ENCODE results near the gene BSPRY.

Gene BSPRY

DNA sequence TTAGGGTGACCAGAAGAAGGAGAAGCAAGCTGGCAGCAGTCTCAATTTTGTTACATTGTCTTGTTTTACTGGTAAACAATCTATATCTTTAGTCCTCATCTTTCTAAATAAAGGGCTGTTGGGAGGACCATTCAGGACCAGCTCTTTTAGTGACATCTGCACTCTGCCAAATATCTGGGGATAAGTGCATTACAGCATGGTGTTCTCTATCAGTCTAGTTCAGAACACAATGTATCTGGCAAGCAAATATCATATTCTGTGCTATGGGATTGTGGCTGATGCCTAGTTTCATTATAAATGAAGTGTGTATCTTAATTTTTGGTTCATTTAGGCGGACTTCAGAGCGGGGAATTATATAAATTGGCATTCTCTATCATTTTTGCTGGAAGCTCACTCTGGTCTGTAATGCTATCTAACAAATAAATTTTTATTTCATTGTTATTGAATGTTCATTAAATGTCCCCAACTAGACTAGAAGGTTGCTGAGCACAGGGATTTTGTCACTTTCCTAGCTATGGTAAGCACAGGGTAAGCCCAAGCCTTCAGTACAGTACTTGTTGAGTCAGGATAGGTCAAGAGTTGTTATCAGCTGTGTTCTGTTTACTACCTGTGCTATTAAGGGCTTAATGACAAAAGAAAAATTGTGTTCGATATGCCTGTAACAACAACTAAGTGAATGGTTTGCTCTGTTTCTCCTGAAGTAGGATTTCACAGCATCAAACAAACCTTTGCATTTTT lies 21.1 kb upstream of the BSPRY start:
- no CpG with 5 or more reads among the region's 3 CpGs for WGBS (ENCODE audit: extremely low coverage, insufficient coverage, low lambda C conversion rate)
- no peak overlapping the region for H3K23ac ChIP-seq (ENCODE audit: low read length)
- no peaks in the 10 kb centered on the region for H3K27me3 ChIP-seq (ENCODE audit: insufficient read depth, low read length, poor library complexity)
- no peak overlapping the region for H4K5ac ChIP-seq (ENCODE audit: low read length)
- H3K4me1 ChIP-seq (ENCODE audit: control insufficient read depth, low read depth, low read length) = no peaks in the 10 kb centered on the region
- H2BK5ac ChIP-seq (ENCODE audit: low read length) = no peak overlapping the region
- H3K4me3 ChIP-seq (ENCODE audit: low read length) = no peak overlapping the region
- H2BK120ac ChIP-seq (ENCODE audit: low read depth, low read length) = no peak overlapping the region
- H2BK15ac ChIP-seq (replicated peaks; ENCODE audit: low read depth) = no peak overlapping the region
- H3K4me2 ChIP-seq (ENCODE audit: low read length) = no peak overlapping the region
- H4K8ac ChIP-seq (ENCODE audit: low read depth, low read length) = no peak overlapping the region
- no peak overlapping the region for H3K27ac ChIP-seq (ENCODE audit: low read depth, low read length)
- no peaks in the 10 kb centered on the region for H3K36me3 ChIP-seq (ENCODE audit: control insufficient read depth, insufficient read depth, low read length)
- H3K4ac ChIP-seq (ENCODE audit: low read depth, low read length) = no peak overlapping the region
- no peak overlapping the region for H3K18ac ChIP-seq (ENCODE audit: low read length)
- no peak overlapping the region for H3K56ac ChIP-seq (ENCODE audit: low read length)
- no peak for DNase-seq
- H3K79me2 ChIP-seq (ENCODE audit: control insufficient read depth, insufficient read depth, low read length) = no peaks in the 10 kb centered on the region
- no peak overlapping the region for H2AK5ac ChIP-seq (ENCODE audit: low read length)
- no peak overlapping the region for H3K9ac ChIP-seq (ENCODE audit: low read length)
- H3K79me1 ChIP-seq (ENCODE audit: low read length) = no peaks in the 10 kb centered on the region

GRCh38 chr9:113331780-113332179 lies 17.6 kb upstream of the BSPRY start:
- Histone ChIP-seq H3K4me1 (ENCODE audit: control insufficient read depth, low read depth, low read length) (no peaks in the 10 kb centered on the region), H3K4me3 (ENCODE audit: low read length) (no peak overlapping the region), H3K36me3 (ENCODE audit: control insufficient read depth, insufficient read depth, low read length) (no peaks in the 10 kb centered on the region), H3K27me3 (ENCODE audit: insufficient read depth, low read length, poor library complexity) (no peaks in the 10 kb centered on the region), H3K4me2 (ENCODE audit: low read length) (no peak overlapping the region), H3K18ac (ENCODE audit: low read length) (no peak overlapping the region), H4K5ac (ENCODE audit: low read length) (no peak overlapping the region), H3K4ac (ENCODE audit: low read depth, low read length) (no peak overlapping the region), H2BK15ac (replicated peaks; ENCODE audit: low read depth) (no peak overlapping the region), H3K56ac (ENCODE audit: low read length) (no peak overlapping the region), H3K79me2 (ENCODE audit: control insufficient read depth, insufficient read depth, low read length) (no peaks in the 10 kb centered on the region), H3K79me1 (ENCODE audit: low read length) (no peaks in the 10 kb centered on the region), H2BK120ac (ENCODE audit: low read depth, low read length) (no peak overlapping the region), H3K23ac (ENCODE audit: low read length) (no peak overlapping the region), H2AK5ac (ENCODE audit: low read length) (no peak overlapping the region), H3K9ac (ENCODE audit: low read length) (no peak overlapping the region), H3K27ac (ENCODE audit: low read depth, low read length) (no peak overlapping the region), H2BK5ac (ENCODE audit: low read length) (no peak overlapping the region), H4K8ac (ENCODE audit: low read depth, low read length) (no peak overlapping the region)
- peak; percentile 54 for DNase-seq
- no CpG with 5 or more reads among the region's 4 CpGs for WGBS (ENCODE audit: extremely low coverage, insufficient coverage, low lambda C conversion rate)

- Histone ChIP-seq H3K27me3 (ENCODE audit: insufficient read depth, low read length, poor library complexity) (no peaks in the 10 kb centered on the region), H3K4me3 (ENCODE audit: low read length) (no peak overlapping the region), H3K18ac (ENCODE audit: low read length) (no peak overlapping the region), H3K27ac (ENCODE audit: low read depth, low read length) (no peak overlapping the region), H2AK5ac (ENCODE audit: low read length) (no peak overlapping the region), H3K36me3 (ENCODE audit: control insufficient read depth, insufficient read depth, low read length) (no peaks in the 10 kb centered on the region), H3K79me1 (ENCODE audit: low read length) (no peaks in the 10 kb centered on the region), H3K4me1 (ENCODE audit: control insufficient read depth, low read depth, low read length) (no peaks in the 10 kb centered on the region), H3K9ac (ENCODE audit: low read length) (no peak overlapping the region), H2BK15ac (replicated peaks; ENCODE audit: low read depth) (no peak overlapping the region), H4K8ac (ENCODE audit: low read depth, low read length) (no peak overlapping the region), H3K4me2 (ENCODE audit: low read length) (no peak overlapping the region), H2BK5ac (ENCODE audit: low read length) (no peak overlapping the region), H3K23ac (ENCODE audit: low read length) (no peak overlapping the region), H3K79me2 (ENCODE audit: control insufficient read depth, insufficient read depth, low read length) (no peaks in the 10 kb centered on the region), H4K5ac (ENCODE audit: low read length) (no peak overlapping the region), H2BK120ac (ENCODE audit: low read depth, low read length) (no peak overlapping the region), H3K56ac (ENCODE audit: low read length) (no peak overlapping the region), H3K4ac (ENCODE audit: low read depth, low read length) (no peak overlapping the region)
- WGBS (ENCODE audit: extremely low coverage, insufficient coverage, low lambda C conversion rate) = no CpG with 5 or more reads among the region's 2 CpGs
- no peak for DNase-seq
These were observed 11.6 kb upstream of the BSPRY start for GRCh38 chr9:113337714-113338113.

GRCh38 chr9:113340011-113340699 lies 9.2 kb upstream of the BSPRY start, which contains the start of gene WDR31:
TSS of gene WDR31 (minus strand) at chr9:113340275. CDS start at chr9:113332022, 8,253 bp downstream.
- DNase-seq = peak; percentile 90
- Histone ChIP-seq H2AK5ac (ENCODE audit: low read length) (no peak within 1 kb of the TSS), H3K79me2 (ENCODE audit: control insufficient read depth, insufficient read depth, low read length) (no peaks in the 10 kb centered on the region), H3K27me3 (ENCODE audit: insufficient read depth, low read length, poor library complexity) (no peaks in the 10 kb centered on the region), H3K4me2 (ENCODE audit: low read length) (peak within 1 kb of the TSS; percentile 85), H3K4me3 (ENCODE audit: low read length) (peak within 1 kb of the TSS; percentile 82), H3K4me1 (ENCODE audit: control insufficient read depth, low read depth, low read length) (no peaks in the 10 kb centered on the region), H2BK120ac (ENCODE audit: low read depth, low read length) (no peak within 1 kb of the TSS), H3K4ac (ENCODE audit: low read depth, low read length) (no peak within 1 kb of the TSS), H3K27ac (ENCODE audit: low read depth, low read length) (no peak within 1 kb of the TSS), H2BK5ac (ENCODE audit: low read length) (no peak within 1 kb of the TSS), H3K9ac (ENCODE audit: low read length) (peak within 1 kb of the TSS; percentile 91), H2BK15ac (replicated peaks; ENCODE audit: low read depth) (no peak within 1 kb of the TSS), H3K79me1 (ENCODE audit: low read length) (no peaks in the 10 kb centered on the region), H3K56ac (ENCODE audit: low read length) (peak within 1 kb of the TSS; percentile 95), H3K23ac (ENCODE audit: low read length) (peak within 1 kb of the TSS; percentile 45), H3K36me3 (ENCODE audit: control insufficient read depth, insufficient read depth, low read length) (no peaks in the 10 kb centered on the region), H4K5ac (ENCODE audit: low read length) (peak within 1 kb of the TSS; percentile 71), H4K8ac (ENCODE audit: low read depth, low read length) (no peak within 1 kb of the TSS), H3K18ac (ENCODE audit: low read length) (peak within 1 kb of the TSS; percentile 83)
- WGBS (ENCODE audit: extremely low coverage, insufficient coverage, low lambda C conversion rate) = no CpG with 5 or more reads among the region's 46 CpGs

DNA sequence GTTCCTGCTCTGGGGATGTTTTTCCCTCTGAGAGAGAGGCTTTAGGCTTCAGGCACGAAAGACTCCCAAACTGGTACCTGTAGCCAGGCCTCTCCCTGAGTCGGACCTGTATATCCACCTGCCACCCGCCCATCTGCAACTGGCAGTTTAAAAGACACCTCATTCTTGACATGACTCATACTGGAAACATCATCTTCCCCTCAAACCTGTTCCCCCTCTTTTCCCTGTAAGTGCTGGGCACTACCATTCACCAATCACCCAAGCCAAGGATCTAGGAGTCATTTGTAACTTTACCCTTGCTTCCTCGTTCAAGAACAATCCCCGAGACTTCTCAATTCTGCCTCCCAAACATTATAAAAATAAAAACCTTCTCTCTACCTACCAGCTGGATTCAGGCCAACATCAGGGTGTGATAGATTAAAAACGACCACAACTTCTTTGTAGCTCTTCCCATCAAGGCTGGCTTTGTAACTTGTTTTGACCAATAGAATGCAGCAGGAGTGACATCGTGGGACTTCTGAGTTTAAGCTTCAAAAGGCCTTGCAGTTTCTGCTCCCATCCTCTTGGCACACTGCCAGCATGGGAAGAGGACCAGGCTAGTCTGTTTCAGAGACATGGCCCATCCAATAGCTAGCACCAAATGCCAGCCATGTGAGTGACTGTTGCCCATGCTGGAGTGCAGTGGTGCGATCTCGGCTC lies 7.5 kb upstream of the BSPRY start:
- Histone ChIP-seq H3K56ac (ENCODE audit: low read length) (no peak overlapping the region), H3K79me2 (ENCODE audit: control insufficient read depth, insufficient read depth, low read length) (no peaks in the 10 kb centered on the region), H3K36me3 (ENCODE audit: control insufficient read depth, insufficient read depth, low read length) (no peaks in the 10 kb centered on the region), H3K79me1 (ENCODE audit: low read length) (no peaks in the 10 kb centered on the region), H3K27ac (ENCODE audit: low read depth, low read length) (no peak overlapping the region), H3K27me3 (ENCODE audit: insufficient read depth, low read length, poor library complexity) (no peaks in the 10 kb centered on the region), H3K23ac (ENCODE audit: low read length) (no peak overlapping the region), H3K4me3 (ENCODE audit: low read length) (no peak overlapping the region), H3K4me2 (ENCODE audit: low read length) (no peak overlapping the region), H2BK120ac (ENCODE audit: low read depth, low read length) (no peak overlapping the region), H2AK5ac (ENCODE audit: low read length) (no peak overlapping the region), H3K18ac (ENCODE audit: low read length) (no peak overlapping the region), H2BK5ac (ENCODE audit: low read length) (no peak overlapping the region), H4K5ac (ENCODE audit: low read length) (no peak overlapping the region), H2BK15ac (replicated peaks; ENCODE audit: low read depth) (no peak overlapping the region), H4K8ac (ENCODE audit: low read depth, low read length) (no peak overlapping the region), H3K4me1 (ENCODE audit: control insufficient read depth, low read depth, low read length) (no peaks in the 10 kb centered on the region), H3K9ac (ENCODE audit: low read length) (no peak overlapping the region), H3K4ac (ENCODE audit: low read depth, low read length) (no peak overlapping the region)
- WGBS (ENCODE audit: extremely low coverage, insufficient coverage, low lambda C conversion rate) = no CpG with 5 or more reads among the region's 9 CpGs
- DNase-seq = peak; percentile 25
